ENCODE results near the gene PLEKHG1.

- no peak for TF ChIP-seq CTCF (IDR thresholded peaks at IDR 0.05)
- TF ChIP-seq ZNF423 (CRISPR knock-in tag; IDR thresholded peaks at IDR 0.05), result no peak
- no peak for TF ChIP-seq ESRRA (CRISPR knock-in tag; IDR thresholded peaks at IDR 0.05; ENCODE audit: borderline replicate concordance)
- TF ChIP-seq CREB1 (CRISPR knock-in tag; IDR thresholded peaks at IDR 0.05), result no peak
- TF ChIP-seq NR3C1 (CRISPR knock-in tag; conservative IDR thresholded peaks at IDR 0.05; ENCODE audit: low read depth), result no peak
- no peak for TF ChIP-seq MAX (CRISPR knock-in tag; IDR thresholded peaks at IDR 0.05)
- TF ChIP-seq ETV6 (CRISPR knock-in tag; IDR thresholded peaks at IDR 0.05), result no peak
- TF ChIP-seq ATF1 (CRISPR knock-in tag; IDR thresholded peaks at IDR 0.05), result no peak
- no peak for TF ChIP-seq NFE2L1 (CRISPR knock-in tag; IDR thresholded peaks at IDR 0.05)
Measured at GRCh38 chr6:150607329-150607650, 7.6 kb downstream of the PLEKHG1 start.

Data from WTC11 (cell line).